IPS-20b (cell line): ENCODE measurements around the gene PTPRD.
A peak's percentile ranks its signal among the peaks of the same experiment; 100 is the strongest.

Experiments used
- H3K27ac ChIP-seq: one replicate; pipeline ENCODE4 v1.5.1; 2013; ENCODE audit warnings: low read length
- H3K27me3 ChIP-seq: 2 replicates; pipeline ENCODE4 v1.6.1; 2013; ENCODE audit warnings: mild to moderate bottlenecking, low read length, inconsistent platforms; ENCODE audit not compliant: insufficient read depth
- H3K36me3 ChIP-seq: 2 replicates; pipeline ENCODE4 v1.6.1; 2013; ENCODE audit warnings: low read depth, mild to moderate bottlenecking, inconsistent platforms, low read length, moderate library complexity; ENCODE audit not compliant: insufficient read depth
- H3K4me1 ChIP-seq: 2 replicates; pipeline ENCODE4 v1.6.1; 2013; ENCODE audit warnings: mild to moderate bottlenecking, control low read depth, inconsistent platforms, low read length, moderate library complexity; ENCODE audit not compliant: insufficient read depth
- H3K4me3 ChIP-seq: 2 replicates; pipeline ENCODE4 v1.5.1; 2013; ENCODE audit warnings: mild to moderate bottlenecking, low read length, inconsistent platforms
- H3K9ac ChIP-seq: 2 replicates; pipeline ENCODE4 v1.6.1; 2013; ENCODE audit warnings: low read depth, mild to moderate bottlenecking, inconsistent platforms, low read length, moderate library complexity
- H3K9me3 ChIP-seq: 2 replicates; pipeline ENCODE4 v1.6.1; 2013; ENCODE audit warnings: mild to moderate bottlenecking, low read depth, low read length, inconsistent platforms; ENCODE audit not compliant: insufficient read depth

Gene PTPRD

DNA sequence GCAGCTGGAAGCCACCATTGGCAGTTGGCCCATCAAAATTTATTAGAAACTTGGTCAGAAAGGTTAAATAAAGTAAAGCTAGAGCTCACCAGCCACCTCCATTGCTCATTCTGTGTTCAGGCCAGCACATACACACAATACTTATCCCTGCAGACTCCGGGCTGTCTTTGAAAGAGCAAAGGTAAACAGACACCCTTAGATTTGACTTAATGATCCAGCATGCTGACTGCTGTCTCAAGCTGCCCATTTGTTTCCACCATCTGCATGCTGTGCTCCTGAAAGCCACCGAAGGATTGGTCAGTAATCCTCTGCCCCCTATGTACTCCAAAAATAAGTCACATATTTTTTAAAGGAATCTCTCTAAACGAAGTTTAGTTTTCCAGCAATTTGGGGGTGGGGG, 1753.4 kb downstream of the PTPRD start:
- Histone ChIP-seq H3K9ac (no peak overlapping the region), H3K27ac (no peak overlapping the region), H3K4me3 (peak overlapping the region; percentile 86; the same call in 1 of the 2 replicates), H3K4me1 (peaks cover 20% of the 10 kb centered on the region), H3K36me3 (no peaks in the 10 kb centered on the region), H3K27me3 (peaks cover 24% of the 10 kb centered on the region), H3K9me3 (no peaks in the 10 kb centered on the region)

DNA sequence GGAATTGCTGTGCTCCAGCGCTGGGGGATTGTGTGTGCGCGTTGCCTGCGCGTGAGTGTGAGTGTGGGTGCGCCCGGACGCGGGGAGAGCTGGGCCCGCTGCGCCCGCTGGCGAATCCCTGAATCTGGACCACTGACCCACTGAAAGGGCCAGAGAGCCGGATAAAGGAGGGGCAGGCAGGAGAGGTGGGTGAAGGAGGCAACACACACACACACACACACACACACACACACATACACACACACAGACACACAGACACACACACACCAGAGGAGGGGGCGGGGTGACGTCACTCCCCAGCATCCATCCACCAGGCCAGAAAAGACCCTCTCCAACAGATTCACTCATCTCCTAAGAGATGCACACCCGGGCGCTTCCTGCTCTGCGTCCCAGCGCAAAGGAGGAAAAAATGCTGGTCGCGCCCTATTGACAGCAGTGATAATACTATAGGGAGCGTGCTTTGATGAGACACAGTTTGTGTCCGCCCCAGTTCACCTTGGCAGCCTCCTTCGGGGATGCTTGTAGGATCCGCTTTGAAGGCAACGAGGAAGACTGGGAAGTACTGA, 1754.1 kb downstream of the PTPRD start:
- Histone ChIP-seq H3K4me3 (peak overlapping the region; percentile 86), H3K27ac (no peak overlapping the region), H3K9ac (peak overlapping the region; percentile 88; the same call in 1 of the 2 replicates)

DNA sequence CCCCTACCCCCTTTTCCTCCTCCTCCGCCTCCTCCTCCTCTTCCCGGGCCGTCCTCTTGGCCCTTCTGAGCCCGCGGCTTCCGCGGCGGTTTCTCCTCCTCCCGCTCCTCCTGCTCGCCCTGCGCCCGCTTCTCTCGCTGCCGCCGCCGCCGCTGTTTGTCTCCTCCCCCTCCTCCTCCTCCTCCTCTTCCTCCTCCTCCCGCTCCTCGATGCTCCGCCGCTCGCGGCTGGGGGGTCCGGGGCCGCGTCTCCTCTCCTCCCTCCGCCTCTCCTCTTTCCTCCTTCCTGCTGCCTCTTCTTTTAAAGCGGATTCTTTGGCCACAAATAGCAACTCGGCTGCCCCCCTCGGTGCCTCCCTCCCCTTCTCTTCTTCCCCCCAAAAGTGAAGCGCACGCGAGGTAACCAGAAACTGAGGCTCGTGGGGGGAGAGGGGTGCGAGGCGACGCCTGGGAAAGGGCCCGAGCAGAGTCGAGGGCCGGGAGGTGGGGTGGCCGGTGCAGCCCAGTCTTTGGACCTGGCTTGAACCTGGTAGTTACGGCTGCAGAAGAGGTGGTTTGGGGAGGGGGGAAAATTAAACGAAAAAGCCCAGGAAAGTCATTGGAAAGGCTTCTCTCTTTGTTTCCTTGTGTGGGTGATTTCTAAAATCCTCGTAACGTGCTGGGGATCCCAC, 1754.7 kb downstream of the PTPRD start:
- H3K4me1 ChIP-seq = peaks cover 17% of the 10 kb centered on the region
- H3K27ac ChIP-seq = no peak overlapping the region
- H3K4me3 ChIP-seq = peak overlapping the region; percentile 86
- peaks cover 24% of the 10 kb centered on the region for H3K27me3 ChIP-seq
- H3K9ac ChIP-seq = peak overlapping the region; percentile 88; the same call in 1 of the 2 replicates
- no peaks in the 10 kb centered on the region for H3K9me3 ChIP-seq
- H3K36me3 ChIP-seq = no peaks in the 10 kb centered on the region

More for the DNA sequence above, 1754.1 kb downstream of the PTPRD start:
- Histone ChIP-seq H3K27me3 (peaks cover 24% of the 10 kb centered on the region), H3K9me3 (no peaks in the 10 kb centered on the region), H3K4me1 (peaks cover 17% of the 10 kb centered on the region), H3K36me3 (no peaks in the 10 kb centered on the region)

DNA sequence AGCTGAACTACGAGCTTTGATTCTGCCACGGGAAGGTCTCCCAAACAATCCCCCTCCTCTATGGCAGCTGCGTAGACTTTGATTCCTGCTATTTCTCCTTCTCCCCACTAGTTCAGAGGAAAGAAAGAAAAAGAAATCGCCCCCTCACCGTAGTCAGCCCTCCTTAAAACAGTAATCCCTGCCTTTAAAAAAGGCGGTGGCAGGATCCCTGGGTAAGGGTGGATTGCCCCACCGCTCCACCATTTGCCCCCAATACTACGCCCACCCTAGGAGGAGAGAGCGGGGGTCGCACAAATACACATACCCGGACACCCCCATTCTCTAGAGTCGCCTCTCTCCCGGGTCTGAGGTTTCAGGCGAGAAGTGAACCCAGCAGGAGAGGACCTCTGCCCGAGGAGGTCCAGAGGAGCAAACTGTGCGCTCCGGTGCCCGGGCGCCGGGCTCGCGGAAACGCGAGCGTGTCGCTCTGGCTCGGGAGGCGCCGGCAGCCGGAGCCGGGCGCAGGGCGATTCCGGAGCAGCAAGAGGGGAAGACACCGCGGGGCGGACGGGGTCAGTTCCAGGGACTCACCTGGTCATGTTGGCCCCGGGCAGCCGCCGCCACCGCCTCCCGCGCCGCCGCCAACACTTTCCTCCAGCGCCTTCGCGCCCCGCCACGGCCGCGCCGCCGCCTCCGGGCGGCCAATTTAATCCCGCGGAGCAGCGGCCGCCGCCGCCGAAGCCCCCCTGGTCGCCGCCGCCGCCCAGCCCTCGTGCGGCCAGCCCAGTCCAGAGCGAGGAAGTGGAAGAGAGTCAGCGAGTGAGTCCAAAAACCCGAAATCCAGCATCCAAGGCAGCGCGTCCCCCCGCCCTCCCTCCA, 1755.5 kb downstream of the PTPRD start:
- peak overlapping the region; percentile 86 for H3K4me3 ChIP-seq

DNA sequence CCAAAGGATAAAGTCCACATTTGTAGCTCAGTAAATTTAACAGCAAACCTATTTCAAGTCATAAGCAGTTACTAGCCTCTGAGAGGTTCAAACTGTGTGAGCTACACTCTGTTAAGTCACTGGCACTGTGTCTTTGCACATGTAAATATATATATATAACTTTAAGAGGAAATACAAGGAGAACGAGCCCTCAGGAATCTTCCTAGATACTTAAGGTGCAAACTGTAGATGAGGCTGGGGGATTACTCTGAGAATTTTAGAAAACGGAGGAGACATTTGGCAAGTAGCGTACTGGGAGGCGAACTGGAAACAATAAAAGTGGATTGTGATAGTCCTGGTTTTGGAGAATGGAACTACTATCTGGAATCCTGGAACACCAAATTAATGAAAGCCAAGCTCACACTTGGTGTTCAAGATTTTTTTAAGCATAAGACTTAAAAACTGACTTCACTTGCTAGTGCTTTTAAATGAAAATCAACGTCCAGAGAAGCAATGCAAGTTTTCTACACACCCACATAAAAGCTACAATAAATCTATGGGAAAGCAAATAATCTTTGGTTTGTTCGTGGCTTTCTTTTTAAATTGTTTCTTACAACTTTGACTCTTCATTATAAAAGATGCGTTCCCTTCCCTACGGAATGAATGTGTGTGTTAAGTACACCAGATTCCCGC, 1756.3 kb downstream of the PTPRD start:
- Histone ChIP-seq H3K27ac (no peak overlapping the region), H3K4me1 (peaks cover 30% of the 10 kb centered on the region), H3K9ac (peak overlapping the region; percentile 88), H3K27me3 (peaks cover 24% of the 10 kb centered on the region), H3K36me3 (no peaks in the 10 kb centered on the region), H3K9me3 (no peaks in the 10 kb centered on the region), H3K4me3 (peak overlapping the region; percentile 86)

More for the DNA sequence above, 1755.5 kb downstream of the PTPRD start:
- Histone ChIP-seq H3K9ac (peak overlapping the region; percentile 88), H3K4me1 (peaks cover 22% of the 10 kb centered on the region), H3K36me3 (no peaks in the 10 kb centered on the region), H3K27ac (no peak overlapping the region), H3K27me3 (peaks cover 24% of the 10 kb centered on the region), H3K9me3 (no peaks in the 10 kb centered on the region)

DNA sequence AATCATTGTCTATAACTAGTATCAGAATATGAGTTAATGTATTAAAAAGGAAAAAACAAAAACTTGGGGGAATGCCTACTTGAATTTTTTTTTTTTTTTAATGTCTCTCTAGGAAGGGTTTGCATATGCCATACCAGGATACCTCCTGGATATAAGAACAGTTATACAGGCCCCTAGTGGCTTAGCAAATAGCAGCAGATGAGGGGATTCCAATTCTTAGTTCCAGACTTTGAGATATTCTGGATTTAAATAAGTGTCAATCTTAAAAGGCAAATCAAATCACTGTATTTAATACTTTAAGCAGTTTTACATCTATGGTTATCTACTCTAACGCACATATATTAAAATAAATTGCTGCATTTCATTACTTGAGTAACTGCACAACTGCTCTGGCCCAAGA, 1757.8 kb downstream of the PTPRD start:
- peaks cover 24% of the 10 kb centered on the region for H3K27me3 ChIP-seq
- H3K4me3 ChIP-seq = peak overlapping the region; percentile 86; the same call in 1 of the 2 replicates
- H3K27ac ChIP-seq = no peak overlapping the region

DNA sequence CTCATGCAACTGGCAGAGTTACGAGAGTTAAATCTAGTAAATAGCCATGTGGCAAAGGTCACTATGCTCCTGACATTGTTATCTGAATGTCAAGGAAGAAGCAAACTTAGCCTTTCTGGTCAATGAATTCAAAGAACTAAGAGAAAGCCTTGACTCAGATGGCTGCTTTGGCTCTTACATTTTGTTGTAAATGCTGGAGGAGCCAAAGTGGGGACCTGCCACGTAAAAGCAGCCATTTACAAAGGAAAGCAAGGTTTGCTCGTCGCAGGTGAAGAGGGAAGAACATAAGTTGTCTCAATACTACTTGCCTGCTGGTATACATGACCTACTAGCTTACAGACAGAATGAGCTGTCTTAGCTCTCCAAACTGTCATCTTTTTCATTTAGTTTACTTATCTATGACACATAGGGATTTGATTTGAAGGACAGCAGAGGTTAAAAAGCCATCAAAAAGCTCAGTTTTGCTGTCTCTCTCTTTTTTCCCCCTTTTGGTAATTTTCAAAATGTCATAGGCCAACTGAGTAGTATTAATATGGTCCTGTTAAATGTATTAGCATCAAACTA, 1760.4 kb downstream of the PTPRD start:
- Histone ChIP-seq H3K36me3 (no peaks in the 10 kb centered on the region), H3K27me3 (peaks cover 12% of the 10 kb centered on the region), H3K9me3 (no peaks in the 10 kb centered on the region), H3K4me3 (no peak overlapping the region), H3K9ac (no peak overlapping the region), H3K27ac (no peak overlapping the region), H3K4me1 (peaks cover 31% of the 10 kb centered on the region)

More for the DNA sequence above, 1757.8 kb downstream of the PTPRD start:
- Histone ChIP-seq H3K9ac (0 out of 2 replicates have a peak overlapping the region, but pooled peaks have one; percentile 14), H3K36me3 (no peaks in the 10 kb centered on the region), H3K4me1 (peaks cover 35% of the 10 kb centered on the region), H3K9me3 (no peaks in the 10 kb centered on the region)

DNA sequence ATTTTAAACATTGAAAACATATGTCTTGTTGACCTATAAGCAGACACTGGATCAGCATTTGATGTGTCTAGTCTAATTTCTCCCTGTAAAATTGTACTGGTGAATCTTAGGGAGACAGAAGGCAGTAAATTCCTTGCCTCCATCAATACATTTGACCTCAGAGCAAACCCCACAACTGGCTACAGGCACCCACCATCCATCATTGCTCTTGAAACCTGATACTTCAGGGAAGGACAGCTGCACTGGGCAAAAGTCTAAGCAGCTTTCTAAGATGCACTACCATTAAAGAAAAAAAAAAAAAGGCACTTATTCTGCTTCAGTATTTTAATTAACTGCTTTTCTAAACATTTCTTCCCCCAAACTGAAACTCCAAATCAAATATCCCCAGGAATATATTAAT, 1761.9 kb downstream of the PTPRD start:
- Histone ChIP-seq H3K9me3 (no peaks in the 10 kb centered on the region), H3K36me3 (no peaks in the 10 kb centered on the region), H3K27me3 (peaks cover 4% of the 10 kb centered on the region), H3K4me3 (no peak overlapping the region), H3K27ac (no peak overlapping the region), H3K9ac (no peak overlapping the region), H3K4me1 (peaks cover 28% of the 10 kb centered on the region)

DNA sequence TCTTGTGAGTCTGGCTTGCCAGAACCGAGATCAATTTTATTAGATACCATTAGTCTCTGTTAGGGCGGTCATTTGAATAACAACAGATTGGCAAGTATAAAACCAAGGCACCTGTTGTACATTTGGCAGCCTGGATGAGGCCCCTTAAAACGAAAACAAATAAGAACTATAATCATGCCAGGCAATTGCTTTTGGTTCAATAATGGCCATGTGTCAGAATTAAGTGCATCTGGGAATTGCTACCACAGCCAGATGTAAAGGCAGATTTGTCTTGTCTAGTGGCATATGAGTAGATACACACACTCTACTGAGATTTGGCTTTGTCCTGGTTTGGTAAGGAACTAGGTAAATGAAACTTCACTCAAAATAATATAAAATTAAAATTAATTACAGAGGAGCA, 1767.0 kb downstream of the PTPRD start:
- H3K36me3 ChIP-seq = no peaks in the 10 kb centered on the region
- H3K27me3 ChIP-seq = no peaks in the 10 kb centered on the region
- H3K4me1 ChIP-seq = peaks cover 8% of the 10 kb centered on the region; the same call in 1 of the 2 replicates
- no peak overlapping the region for H3K4me3 ChIP-seq
- no peaks in the 10 kb centered on the region for H3K9me3 ChIP-seq
- H3K27ac ChIP-seq = no peak overlapping the region
- no peak overlapping the region for H3K9ac ChIP-seq

DNA sequence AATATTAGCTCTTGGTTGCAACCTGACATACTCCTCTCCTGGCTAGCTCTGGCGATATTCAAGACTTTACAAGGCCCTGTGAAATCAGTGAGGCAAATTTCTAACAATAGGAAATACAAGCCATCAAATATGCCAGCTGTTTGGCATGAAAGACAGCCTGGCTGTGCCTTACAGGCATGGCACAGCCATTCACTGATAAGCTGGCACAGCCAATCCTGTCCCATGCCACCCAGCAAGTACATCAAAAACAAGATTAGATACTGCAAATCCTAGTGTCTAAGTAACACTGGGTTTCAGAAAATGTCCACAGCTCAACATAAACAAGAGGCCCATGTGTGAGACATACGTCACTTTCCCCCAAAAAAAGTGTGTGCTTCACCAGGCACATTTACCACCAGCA, 1767.4 kb downstream of the PTPRD start:
- H3K9ac ChIP-seq = no peak overlapping the region
- H3K4me3 ChIP-seq = no peak overlapping the region
- no peak overlapping the region for H3K27ac ChIP-seq

DNA sequence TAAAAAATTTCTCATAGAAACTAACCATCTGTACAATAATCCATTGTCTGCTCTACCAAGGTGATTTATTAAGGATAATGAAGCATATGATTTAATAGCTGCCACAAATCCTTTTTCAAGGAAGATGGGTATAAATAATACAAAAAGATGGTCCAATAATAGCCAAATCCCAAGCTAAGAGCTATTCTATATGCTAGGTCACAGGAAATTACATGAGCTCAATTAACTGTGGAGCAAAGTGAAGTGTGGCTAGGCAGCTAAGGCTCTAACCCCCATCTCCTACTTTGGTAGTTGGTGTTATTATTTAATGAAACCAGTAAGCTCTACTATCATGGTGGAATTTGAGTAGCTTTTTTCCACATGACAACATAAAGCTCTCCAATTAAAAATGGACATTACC, 1768.3 kb downstream of the PTPRD start:
- H3K9me3 ChIP-seq = no peaks in the 10 kb centered on the region
- no peak overlapping the region for H3K27ac ChIP-seq
- H3K36me3 ChIP-seq = no peaks in the 10 kb centered on the region
- H3K27me3 ChIP-seq = no peaks in the 10 kb centered on the region
- H3K9ac ChIP-seq = no peak overlapping the region
- no peak overlapping the region for H3K4me3 ChIP-seq
- peaks cover 7% of the 10 kb centered on the region; the same call in 1 of the 2 replicates for H3K4me1 ChIP-seq

More for the DNA sequence above, 1767.4 kb downstream of the PTPRD start:
- Histone ChIP-seq H3K27me3 (no peaks in the 10 kb centered on the region), H3K4me1 (peaks cover 7% of the 10 kb centered on the region; the same call in 1 of the 2 replicates), H3K9me3 (no peaks in the 10 kb centered on the region), H3K36me3 (no peaks in the 10 kb centered on the region)
